Osteoblast (primary cell): Measurements from ENCODE around the gene CCDC89. TPM values are rescaled to one million over a fixed set of nuclear protein-coding genes. Genes with fewer than 3 reads are reported as not detected.

Experiments used
- DNase-seq: peaks from one replicate; pipeline ENCODE4 v3.0.0; 2011; ENCODE audit warnings: low spot score, mixed read lengths; ENCODE audit not compliant: insufficient read length; ENCODE audit errors: missing footprints
- H2AFZ ChIP-seq: 2 replicates; pipeline ENCODE4 v1.6.0; 2011; ENCODE audit warnings: mild to moderate bottlenecking, low read length
- H3K27ac ChIP-seq: 2 replicates; pipeline ENCODE4 v1.5.1; 2011; ENCODE audit warnings: mild to moderate bottlenecking, low read depth, low read length, moderate library complexity
- H3K27me3 ChIP-seq: 2 replicates; pipeline ENCODE4 v1.6.0; 2012; ENCODE audit warnings: mild to moderate bottlenecking, control low read depth, inconsistent platforms, low read length, moderate library complexity; ENCODE audit not compliant: insufficient read depth
- H3K36me3 ChIP-seq: 2 replicates; pipeline ENCODE4 v1.5.1; 2011; ENCODE audit warnings: mild to moderate bottlenecking, low read length, control low read depth, moderate library complexity; ENCODE audit not compliant: insufficient read depth
- H3K4me1 ChIP-seq: 2 replicates; pipeline ENCODE4 v1.5.1; 2011; ENCODE audit warnings: mild to moderate bottlenecking, low read length, control low read depth, moderate library complexity; ENCODE audit not compliant: insufficient read depth
- H3K4me2 ChIP-seq: 2 replicates; pipeline ENCODE4 v1.6.0; 2011; ENCODE audit warnings: mild to moderate bottlenecking, low read length; ENCODE audit not compliant: insufficient read depth
- H3K4me3 ChIP-seq: fragments of 200-600 bp; sonication (generic); 3 replicates; pipeline ENCODE4 v1.5.1; 2012; ENCODE audit warnings: mild to moderate bottlenecking, low read length, inconsistent platforms; ENCODE audit not compliant: insufficient read depth
- H3K79me2 ChIP-seq: 2 replicates; pipeline ENCODE4 v1.6.0; 2012; ENCODE audit warnings: mild to moderate bottlenecking, low read length, control low read depth, inconsistent platforms; ENCODE audit not compliant: insufficient read depth
- H3K9me3 ChIP-seq: 2 replicates; pipeline ENCODE4 v1.5.1; 2011; ENCODE audit warnings: low read depth, low read length, control low read depth
- H4K20me1 ChIP-seq: 2 replicates; pipeline ENCODE4 v1.6.0; 2012; ENCODE audit warnings: mild to moderate bottlenecking, low read length, control low read depth; ENCODE audit not compliant: insufficient read depth
- CTCF ChIP-seq: IDR thresholded peaks from 2 replicates; pipeline ENCODE4 v1.5.1; 2011; ENCODE audit warnings: mild to moderate bottlenecking, low read depth, low read length, moderate library complexity; ENCODE audit errors: extremely low read depth
- total RNA-seq: library from RNA; depleted of rRNA; stranded (reverse); fragments of >200 nt; gene quantifications from 2 replicates; pipeline ENCODE4 v1.2.3, GENCODE V29; 2012

The CCDC89 gene
- total RNA-seq, 1 donor: 2.9 TPM

- peaks cover 17% of the 10 kb centered on the region for H3K4me1 ChIP-seq
- no peaks in the 10 kb centered on the region for H3K36me3 ChIP-seq
- no peaks in the 10 kb centered on the region for H4K20me1 ChIP-seq
- TF ChIP-seq CTCF: no peak
- H3K27me3 ChIP-seq: no peaks in the 10 kb centered on the region
- no peak for DNase-seq
- H3K9me3 ChIP-seq: no peaks in the 10 kb centered on the region
- H3K27ac ChIP-seq: no peak overlapping the region
- H3K4me2 ChIP-seq: no peak overlapping the region
- H3K4me3 ChIP-seq: no peak overlapping the region
- H2AFZ ChIP-seq: no peak overlapping the region
- H3K79me2 ChIP-seq: no peaks in the 10 kb centered on the region
Measured at GRCh38 chr11:85698195-85698594, 12.2 kb upstream of the CCDC89 start.

GRCh38 chr11:85697747-85698146 lies 11.8 kb upstream of the CCDC89 start:
- H3K27me3 ChIP-seq: no peaks in the 10 kb centered on the region
- H3K27ac ChIP-seq: no peak overlapping the region
- no peak for DNase-seq
- H3K79me2 ChIP-seq: no peaks in the 10 kb centered on the region
- H3K9me3 ChIP-seq: no peaks in the 10 kb centered on the region
- no peak overlapping the region for H2AFZ ChIP-seq
- no peak overlapping the region for H3K4me3 ChIP-seq
- TF ChIP-seq CTCF: no peak
- H3K4me2 ChIP-seq: no peak overlapping the region
- no peaks in the 10 kb centered on the region for H3K36me3 ChIP-seq
- H3K4me1 ChIP-seq: peaks cover 17% of the 10 kb centered on the region
- no peaks in the 10 kb centered on the region for H4K20me1 ChIP-seq

GRCh38 chr11:85695546-85695945 lies 9.6 kb upstream of the CCDC89 start:
- Histone ChIP-seq H3K4me2 (no peak overlapping the region), H3K4me1 (peaks cover 17% of the 10 kb centered on the region), H3K9me3 (no peaks in the 10 kb centered on the region), H3K36me3 (no peaks in the 10 kb centered on the region), H3K27me3 (no peaks in the 10 kb centered on the region), H3K79me2 (no peaks in the 10 kb centered on the region), H2AFZ (no peak overlapping the region), H3K4me3 (no peak overlapping the region), H4K20me1 (no peaks in the 10 kb centered on the region), H3K27ac (peak overlapping the region; percentile 40)
- no peak for TF ChIP-seq CTCF
- no peak for DNase-seq

- Histone ChIP-seq H3K4me3 (no peak overlapping the region), H3K4me2 (no peak overlapping the region), H3K36me3 (no peaks in the 10 kb centered on the region), H4K20me1 (no peaks in the 10 kb centered on the region), H3K9me3 (no peaks in the 10 kb centered on the region), H3K4me1 (peaks cover 17% of the 10 kb centered on the region), H2AFZ (no peak overlapping the region), H3K27ac (peak overlapping the region; percentile 40), H3K79me2 (no peaks in the 10 kb centered on the region), H3K27me3 (no peaks in the 10 kb centered on the region)
- TF ChIP-seq CTCF: peak; percentile 57
- peak; percentile 44 for DNase-seq
Measured at GRCh38 chr11:85694385-85694980, 8.5 kb upstream of the CCDC89 start.
